Stimulated activated CD8-positive, alpha-beta memory T cell treated with anti-CD3 and anti-CD28 coated beads, Interleukin-15, amount 100 ng/mL, for 4 hours (primary cell): Measurements from ENCODE around the gene CHAC1.
A peak's percentile ranks its signal among the peaks of the same experiment; 100 is the strongest.
"Not testable (repeated sequence)": the region's sequence is repeated elsewhere in the genome, so short reads cannot be mapped to it uniquely, and the experiment has no call there.

Source experiments
- DNase-seq, 2 donors: peaks; one replicate each; pipeline ENCODE4 v3.0.0-alpha.2; 2020; ENCODE audit warnings: low read depth in 2 of 2

CHAC1 gene

DNA sequence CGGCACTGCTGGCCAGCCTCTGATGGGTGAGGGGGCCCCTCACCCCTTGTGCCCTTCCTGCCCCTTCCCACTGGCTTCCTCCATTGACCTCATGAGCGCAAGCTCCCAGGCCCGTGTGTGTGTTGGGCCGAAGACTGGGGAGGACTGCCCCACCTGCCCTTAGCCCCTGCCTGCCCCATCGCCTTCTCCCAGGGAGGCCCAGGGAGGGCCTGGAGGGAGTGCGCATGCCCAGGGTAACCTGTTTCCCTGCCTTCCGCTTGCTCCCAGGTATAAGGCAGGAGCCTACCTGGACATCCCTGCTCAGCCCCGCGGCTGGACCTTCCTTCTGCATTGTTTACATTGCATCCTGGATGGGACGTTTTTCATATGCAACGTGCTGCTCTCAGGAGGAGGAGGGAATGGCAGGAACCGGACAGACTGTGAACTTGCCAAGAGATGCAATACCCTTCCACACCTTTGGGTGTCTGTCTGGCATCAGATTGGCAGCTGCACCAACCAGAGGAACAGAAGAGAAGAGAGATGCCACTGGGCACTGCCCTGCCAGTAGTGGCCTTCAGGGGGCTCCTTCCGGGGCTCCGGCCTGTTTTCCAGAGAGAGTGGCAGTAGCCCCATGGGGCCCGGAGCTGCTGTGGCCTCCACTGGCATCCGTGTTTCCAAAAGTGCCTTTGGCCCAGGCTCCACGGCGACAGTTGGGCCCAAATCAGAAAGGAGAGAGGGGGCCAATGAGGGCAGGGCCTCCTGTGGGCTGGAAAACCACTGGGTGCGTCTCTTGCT is 15.3 kb upstream of the CHAC1 start:
- no peak for DNase-seq

DNA sequence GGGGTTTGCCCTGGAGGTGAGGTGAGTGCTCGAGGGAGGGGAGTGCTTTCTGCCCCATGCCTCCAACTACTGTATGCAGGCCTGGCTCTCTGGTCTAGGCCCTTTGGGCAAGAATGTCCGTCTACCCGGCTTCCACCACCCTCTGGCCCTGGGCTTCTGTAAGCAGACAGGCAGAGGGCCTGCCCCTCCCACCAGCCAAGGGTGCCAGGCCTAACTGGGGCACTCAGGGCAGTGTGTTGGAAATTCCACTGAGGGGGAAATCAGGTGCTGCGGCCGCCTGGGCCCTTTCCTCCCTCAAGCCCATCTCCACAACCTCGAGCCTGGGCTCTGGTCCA is 14.8 kb upstream of the CHAC1 start:
- no peak for DNase-seq

DNA sequence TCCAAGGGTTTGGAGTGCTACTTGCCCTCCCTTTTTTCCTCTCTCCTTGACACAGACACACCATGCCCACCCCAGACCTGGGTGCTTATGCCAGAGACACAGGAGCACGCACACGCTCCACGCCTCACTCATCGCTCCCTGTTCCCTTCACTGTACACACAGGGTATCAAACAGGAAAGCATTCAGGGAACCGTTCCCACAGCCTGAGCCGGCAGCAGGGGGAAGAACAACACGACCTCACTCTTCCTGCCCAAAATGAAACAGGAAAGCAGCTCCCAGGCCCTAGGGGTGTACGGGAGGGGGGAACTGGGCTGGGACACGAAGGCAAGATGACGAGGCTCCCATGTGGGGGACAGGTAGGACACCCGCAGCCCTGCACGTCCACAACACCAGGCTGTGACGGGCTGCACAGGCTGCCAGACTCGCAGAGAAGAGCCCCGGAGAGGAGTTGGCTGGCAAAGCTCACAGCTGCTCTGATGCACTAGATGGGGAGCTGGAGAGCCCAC is 12.9 kb upstream of the CHAC1 start:
- no peak for DNase-seq

DNA sequence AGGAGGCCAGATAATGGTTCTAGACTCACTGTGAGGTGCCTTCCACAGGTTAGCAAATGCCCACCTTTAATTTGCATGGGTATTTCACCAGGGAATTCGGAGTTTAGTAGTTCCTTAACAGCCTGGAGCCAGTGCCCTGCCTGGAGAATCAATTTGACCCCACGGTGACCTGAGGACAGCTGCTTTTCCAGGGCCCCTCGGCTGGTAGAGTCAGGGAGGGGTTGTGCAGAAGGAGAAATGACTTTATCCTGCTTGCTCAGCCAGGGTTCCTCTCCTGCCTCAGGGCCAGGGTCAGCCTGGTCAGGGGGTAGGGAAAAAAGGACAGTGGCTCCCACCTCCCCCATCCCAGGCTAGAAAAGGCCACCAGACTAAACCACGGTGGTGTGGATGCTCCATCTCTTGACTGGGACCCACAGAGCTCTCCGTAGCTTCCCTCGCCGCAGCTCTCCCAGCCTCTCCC is 12.2 kb upstream of the CHAC1 start:
- DNase-seq = no peak

DNA sequence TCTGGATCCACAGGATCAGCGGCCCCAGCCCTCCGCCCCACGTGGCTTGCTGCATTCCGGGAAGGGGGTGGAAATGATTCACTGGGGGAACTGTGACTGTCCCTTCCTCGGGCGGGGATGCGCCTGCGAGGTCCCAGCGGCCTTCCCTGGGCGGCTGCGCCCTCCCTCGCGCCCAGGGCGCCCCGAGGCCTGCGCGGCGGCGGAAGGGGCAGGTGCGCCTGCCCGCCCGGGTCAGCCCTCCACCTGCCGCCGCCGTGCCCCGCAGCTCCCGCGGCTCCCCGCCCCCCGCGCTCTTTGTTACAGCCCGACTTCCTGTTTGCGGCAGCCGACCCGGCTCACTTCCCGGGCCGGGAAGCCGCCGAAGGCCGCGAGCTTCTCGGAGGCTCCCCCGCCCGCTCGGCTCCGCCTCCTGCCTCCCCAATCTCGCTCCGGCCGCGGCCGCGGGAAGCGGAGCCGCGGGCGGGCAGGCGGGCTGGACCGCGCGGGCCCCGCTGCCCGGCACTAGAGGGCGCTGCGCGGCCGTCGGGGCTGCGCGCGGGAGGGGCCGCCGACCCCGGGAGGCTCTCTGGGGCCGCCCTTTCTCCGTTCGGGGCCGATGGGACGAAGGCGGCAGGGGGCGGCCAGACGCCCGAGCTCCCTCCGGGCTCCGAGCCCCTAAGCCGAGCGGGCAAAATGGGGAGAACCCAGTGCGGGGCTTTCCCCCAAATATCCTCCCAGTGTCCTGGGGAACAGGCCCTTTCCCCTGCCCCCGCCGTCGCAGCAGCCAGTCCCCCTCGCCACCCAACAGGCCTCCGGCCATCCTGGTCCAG is 11.5 kb upstream of the CHAC1 start:
- DNase-seq = peak in 1 of 2 donors; percentile 43

DNA sequence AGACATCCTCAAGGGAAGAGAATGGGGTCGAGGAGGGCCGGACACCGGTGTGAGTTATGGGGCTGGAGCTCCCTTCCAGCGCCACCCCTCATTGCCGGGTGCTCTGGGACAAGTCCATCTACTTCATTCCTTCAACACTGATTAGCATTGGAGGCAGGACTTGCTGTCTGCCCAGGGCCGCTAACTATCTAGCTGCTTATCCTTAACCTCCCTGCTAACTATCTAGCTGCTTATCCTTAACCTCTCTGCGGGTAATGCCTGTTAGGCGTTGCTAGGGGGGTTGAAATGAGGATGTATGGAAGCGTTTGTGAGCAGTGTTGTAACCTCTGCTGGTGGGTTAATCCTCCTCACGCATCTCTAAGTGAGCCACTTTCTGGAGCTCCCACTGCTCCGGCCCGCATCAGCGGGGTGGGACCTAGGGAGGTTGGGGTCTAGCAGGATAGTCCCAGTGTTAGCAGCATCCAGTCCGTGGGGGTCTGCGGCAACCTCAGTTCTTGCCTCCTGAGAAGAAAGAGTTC is 10.9 kb upstream of the CHAC1 start:
- no peak for DNase-seq

DNA sequence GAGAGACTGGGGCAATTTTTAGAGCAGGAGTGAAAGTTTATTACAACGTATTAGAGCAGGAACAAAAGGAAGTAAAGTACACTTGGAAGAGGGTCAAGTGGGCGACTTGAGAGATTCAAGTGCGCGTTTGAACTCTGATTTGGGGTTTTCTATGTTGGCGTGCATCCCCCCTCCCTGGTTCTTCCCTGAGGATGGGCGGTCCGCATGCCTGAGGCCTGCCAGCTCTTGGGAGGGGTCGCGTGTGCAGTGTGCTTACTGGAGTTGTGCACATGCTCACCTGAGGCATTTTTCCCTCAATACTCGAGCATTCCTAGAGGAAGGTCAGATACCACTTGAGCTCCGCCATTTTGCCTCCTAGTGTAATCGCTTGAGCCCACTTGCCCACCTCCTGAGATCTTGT is 10.4 kb upstream of the CHAC1 start:
- no peak for DNase-seq

DNA sequence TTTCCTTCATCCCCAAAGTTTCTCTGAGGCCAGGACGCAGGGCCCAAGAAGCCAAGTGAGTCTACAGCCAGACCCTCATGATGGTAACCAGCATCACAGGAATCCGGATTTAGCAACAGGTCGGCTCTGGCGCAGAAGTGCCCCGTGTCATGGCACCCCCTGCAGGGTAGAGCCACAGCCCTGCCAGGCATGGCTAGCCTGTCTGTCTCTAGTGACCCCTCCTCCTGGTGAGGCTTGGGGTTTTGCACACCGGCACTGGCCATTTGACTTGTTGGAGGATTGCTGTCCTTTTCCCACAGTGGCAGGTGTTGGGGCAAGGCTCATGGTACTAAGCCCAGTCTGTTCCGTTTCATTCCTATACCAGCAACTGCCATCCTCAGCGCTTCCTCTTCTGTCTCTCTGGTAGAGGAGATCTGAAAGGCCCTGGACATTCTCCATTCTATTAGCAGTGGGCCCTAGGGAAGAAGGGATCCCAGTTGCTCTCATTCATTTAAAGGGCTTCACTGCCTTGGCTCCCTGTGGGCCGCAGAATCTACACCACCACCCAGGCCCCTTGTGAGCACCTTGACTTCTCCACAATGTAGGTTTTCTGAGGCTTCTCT is 9.4 kb upstream of the CHAC1 start:
- no peak for DNase-seq

DNA sequence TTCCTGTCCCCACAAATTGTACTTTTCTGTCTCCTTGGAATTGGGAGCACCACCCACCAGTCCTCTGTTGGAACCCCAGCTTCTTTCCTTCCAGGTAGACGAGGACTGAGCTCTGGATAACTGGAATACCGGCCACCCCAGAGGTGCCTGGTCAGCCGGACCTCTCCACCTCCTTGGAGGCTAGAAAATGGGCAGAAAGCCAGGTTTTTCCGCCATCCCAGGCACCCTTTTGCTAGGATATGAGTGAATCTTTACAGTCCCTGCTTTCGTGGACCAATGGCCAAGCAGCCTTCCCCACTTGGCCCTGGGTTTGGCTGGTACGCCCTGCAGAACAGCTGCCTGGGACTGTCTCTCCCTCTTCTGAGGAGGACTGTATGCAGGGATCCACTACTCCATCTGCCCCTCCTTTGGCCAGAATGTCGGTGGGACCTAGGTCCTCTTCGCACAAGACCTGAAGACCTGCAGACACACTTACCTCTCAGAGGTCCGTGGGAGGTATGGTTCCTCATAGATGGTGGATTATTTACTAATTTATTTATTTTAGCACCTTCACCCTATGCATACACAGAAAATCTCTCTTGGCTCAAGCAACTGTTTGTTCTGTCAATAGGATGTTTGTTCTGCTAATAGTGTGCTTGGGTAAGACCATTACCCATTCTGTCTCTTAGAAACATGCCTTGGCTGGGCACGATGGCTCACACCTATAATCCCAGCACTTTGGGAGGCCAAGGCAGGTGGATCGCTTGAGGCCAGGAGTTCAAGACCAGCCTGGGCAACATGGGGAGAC is 8.6 kb upstream of the CHAC1 start:
- no peak for DNase-seq

DNA sequence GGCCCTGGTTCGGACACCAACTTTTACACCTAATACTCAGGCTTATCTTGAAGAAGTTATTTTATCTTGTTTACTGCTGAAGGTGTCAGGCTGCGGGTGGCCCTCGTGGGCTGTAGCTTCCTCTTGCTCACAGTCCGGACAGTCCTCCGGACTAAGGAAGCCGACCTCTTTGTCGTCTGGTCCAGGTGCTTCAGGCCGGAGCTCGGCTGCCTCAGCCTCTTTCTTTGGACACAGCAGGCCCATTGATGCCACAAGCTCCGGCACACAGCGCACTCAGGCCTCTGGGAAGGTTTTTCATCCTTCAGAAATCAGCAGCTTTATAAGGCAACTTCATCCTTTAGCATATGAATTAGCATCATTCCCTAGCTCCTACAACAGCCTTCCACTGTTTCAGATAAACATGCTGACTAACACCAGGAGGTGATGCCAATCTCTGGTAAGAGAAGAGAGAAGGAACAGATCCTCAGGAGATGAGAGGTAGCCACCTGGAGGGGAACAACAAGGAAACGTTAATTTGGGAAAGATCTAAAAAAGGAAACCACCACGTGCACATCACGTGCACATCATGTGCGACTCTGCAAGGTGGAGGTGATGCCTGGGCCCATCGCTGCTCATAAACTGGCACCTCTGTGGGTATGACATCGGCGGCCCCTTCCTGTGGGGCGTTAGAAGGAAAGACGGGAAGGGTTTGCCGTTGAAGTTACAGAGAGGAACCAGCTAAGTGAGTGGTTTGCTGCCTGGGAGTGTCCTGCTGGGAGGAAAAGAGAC is 4.4 kb upstream of the CHAC1 start:
- no peak for DNase-seq

DNA sequence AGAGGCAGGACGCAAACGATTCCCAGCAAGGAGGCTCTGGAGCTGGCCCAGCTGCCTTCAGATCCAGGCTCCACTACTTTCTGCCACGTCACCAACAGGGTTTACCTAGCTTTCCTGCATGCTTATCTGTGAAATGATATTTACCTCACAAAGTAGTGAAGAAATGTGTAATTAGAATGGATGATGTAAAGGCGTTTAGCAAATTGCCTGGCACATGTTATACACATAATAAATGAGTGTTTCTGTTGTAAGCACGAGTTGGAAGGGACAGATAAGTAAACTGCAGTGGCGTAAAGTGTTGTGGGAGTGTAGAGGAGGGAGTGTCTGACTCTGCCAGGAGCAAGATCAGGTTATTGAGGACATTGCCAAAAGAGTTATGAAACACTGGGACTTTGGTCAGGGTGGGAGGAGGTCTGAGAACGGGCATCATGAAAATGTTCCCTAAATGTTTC is 3.5 kb upstream of the CHAC1 start:
- no peak for DNase-seq

DNA sequence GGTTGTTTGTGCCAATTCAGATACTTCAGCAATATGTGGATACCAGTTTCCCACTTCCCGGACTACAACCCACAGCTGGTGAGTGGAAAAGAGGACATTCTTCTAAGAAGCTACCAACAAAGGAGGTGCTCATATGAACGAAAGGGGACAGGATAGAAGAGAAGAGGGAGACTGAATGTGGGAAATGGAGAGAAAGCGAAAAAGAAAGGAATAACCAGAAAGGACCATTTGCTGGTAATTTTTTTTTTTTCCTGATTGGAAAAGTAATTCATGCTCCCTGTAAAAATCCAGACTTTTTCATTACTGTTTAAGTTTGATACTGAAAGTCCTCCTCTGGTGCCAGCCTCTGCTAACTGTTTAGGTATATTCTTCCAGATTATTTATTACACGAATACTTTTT is 1.5 kb upstream of the CHAC1 start:
- no peak for DNase-seq

DNA sequence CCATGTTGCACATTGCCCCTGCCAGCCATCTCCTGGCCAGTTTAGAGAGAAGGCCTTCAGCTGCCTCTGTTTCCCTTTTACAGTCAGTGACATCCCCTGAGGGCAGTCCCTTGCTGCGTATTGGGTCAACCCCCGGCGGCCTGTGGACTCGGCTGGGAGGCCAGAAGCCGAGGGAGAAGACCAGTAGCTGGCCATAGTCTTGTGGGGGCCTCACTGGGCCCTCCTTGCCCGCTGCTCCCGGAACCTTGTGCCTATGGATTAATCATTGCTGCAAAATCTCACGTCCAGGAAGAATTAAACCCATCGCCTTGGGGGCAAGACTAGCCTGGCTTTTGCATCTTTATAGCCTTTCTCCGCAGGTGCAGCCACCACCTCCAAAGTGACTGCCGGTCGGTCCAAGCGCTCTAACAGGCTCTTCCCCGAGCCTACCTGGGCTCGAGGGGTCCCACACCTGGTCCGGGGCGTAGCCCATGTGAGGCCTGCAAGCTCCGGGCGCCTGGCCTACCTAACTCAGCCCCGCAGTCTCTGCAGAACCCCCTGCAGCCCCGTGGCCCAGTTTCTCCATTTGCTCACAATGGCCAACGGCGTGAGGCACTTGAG is 870 bp upstream of the CHAC1 start:
- DNase-seq = no peak

DNA sequence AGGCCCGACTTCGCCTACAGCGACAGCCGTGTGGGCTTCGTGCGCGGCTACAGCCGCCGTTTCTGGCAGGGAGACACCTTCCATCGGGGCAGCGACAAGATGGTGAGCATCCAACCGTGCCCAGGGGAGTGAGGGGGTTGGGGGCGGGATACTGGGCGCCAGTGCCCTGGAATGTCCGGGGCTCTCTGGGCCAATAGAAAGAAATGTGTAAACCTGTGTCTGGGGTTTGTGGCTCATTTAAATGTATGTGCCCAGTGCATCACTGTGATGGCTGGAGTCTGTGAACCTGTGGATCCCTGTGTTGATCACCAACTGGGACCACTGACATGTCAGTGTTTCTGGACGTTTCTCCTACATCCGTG is 423 bp downstream of the CHAC1 start:
- DNase-seq = no peak

DNA sequence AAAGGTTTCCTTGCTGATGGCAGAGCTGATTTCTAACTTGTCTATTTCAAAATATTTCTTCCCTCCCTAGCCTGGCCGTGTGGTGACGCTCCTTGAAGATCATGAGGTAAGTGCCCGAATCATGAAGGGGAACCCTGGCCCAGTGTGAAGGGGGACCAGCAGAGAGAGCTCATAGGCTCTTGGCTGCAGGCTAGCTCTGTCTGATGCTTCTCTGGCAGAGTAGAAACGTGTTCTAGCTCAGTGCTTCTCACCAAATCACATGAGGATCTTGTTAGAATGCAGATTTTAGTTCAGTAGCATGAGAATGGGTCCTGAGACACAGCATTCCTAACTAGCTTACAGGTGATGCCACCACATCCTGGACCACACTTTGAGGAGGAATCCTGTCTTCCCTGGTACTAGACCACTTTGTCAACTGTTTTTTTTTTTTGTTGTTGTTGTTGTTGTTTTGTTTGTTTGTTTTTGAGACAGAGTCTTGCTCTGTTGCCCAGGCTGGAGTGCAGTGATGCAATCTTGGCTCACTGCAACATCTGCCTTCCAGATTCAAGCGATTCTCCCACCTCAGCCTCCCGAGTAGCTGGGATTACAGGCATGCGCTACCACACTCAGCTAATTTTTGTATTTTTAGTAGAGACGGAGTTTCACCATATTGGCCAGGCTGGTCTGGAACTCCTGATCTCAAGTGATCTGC is 1.0 kb downstream of the CHAC1 start:
- DNase-seq = not testable (repeated sequence)

DNA sequence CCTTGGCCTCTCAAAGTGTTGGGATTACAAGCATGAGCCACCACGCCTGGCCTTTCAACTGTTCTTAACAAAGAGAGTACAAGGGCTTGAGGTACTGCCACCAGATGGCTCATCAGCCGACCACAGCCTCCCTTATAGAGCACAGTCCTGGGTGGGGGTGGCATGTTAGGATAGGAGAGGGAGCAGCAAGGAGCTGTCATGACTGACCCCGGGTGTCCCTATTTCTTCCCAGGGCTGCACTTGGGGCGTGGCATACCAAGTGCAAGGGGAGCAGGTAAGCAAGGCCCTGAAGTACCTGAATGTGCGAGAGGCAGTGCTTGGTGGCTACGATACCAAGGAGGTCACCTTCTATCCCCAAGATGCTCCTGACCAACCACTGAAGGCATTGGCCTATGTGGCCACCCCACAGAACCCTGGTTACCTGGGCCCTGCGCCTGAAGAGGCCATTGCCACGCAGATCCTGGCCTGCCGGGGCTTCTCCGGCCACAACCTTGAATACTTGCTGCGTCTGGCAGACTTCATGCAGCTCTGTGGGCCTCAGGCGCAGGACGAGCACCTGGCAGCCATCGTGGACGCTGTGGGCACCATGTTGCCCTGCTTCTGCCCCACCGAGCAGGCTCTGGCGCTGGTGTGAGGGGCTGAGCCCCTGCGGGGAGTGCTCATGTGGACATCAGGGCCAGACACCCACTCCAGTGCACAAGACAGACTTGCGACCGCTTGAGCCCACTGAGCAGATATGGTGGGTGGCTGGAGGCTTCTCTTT is 2.1 kb downstream of the CHAC1 start:
- DNase-seq = no peak

DNA sequence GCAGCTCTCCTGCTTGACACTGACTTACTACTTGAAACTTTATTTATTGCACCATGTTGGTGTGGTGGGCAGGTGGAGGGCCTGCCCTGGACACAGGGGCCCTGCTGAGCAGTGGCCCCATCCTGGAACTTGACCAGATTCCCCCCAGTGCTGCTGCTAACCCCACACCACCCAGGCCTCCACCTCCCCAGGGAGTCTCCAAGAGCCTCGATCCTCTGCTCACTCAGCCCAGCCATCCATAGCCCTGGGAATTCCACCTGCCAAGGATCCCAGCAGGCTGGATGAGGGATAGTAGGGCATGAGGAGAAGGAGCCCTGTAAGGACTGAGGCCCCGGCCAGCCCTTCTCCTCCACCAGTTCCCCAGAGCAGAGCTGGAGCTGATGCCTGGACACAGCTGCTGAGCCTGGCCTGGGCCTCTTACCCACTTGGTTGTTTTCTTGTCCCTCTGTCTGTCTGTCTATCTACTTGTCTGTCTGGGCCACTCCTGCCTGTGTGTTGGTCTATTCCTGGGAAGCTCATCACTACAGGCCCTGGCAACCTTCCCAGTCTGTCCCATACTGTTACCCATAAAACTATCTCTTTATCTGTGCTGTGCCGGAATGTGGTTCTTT is 2.8 kb downstream of the CHAC1 start:
- DNase-seq = no peak

DNA sequence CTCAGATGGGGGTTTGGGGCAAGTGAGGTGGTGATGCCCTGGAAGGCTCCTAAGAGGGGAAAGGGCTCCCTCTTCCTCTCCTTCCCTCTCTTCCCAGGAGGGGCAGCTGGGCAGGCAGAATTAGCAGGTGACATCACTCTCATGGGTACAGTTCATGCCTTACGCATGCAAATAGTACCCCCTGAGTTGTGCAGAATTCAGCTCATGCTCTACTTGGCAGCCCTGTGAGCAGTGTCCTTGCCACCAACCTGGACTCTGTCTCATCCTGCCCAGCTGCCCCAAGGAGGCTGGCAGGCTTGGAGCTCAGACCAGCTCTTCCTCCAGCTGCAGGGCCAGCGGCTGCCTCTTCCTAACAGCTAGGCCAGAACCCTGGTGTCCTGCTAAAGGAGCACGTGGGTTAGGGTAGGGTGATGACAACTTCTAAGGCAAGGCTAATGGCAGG is 3.3 kb downstream of the CHAC1 start:
- no peak for DNase-seq
